ENCODE data around the gene PTPRN. TPM values are rescaled to one million over a fixed set of nuclear protein-coding genes. Genes with fewer than 3 reads are reported as not detected.
A peak's percentile ranks its signal among the peaks of the same experiment; 100 is the strongest.

PTPRN gene
- total and polyA plus RNA-seq, 9 of the 15 experiments (the other 6 are each of a cell fraction or from before 2014, with no cell fraction given) = 0.15 to 2.4 (median 0.43) TPM; not detected in 1

GRCh38 chr2:219287580-219288265 lies 21.5 kb downstream of the PTPRN start (continued):
- TF ChIP-seq, protein P1, sequence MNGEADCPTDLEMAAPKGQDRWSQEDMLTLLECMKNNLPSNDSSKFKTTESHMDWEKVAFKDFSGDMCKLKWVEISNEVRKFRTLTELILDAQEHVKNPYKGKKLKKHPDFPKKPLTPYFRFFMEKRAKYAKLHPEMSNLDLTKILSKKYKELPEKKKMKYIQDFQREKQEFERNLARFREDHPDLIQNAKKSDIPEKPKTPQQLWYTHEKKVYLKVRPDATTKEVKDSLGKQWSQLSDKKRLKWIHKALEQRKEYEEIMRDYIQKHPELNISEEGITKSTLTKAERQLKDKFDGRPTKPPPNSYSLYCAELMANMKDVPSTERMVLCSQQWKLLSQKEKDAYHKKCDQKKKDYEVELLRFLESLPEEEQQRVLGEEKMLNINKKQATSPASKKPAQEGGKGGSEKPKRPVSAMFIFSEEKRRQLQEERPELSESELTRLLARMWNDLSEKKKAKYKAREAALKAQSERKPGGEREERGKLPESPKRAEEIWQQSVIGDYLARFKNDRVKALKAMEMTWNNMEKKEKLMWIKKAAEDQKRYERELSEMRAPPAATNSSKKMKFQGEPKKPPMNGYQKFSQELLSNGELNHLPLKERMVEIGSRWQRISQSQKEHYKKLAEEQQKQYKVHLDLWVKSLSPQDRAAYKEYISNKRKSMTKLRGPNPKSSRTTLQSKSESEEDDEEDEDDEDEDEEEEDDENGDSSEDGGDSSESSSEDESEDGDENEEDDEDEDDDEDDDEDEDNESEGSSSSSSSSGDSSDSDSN (IDR thresholded peaks at IDR 0.05; ENCODE audit: borderline replicate concordance in 1 of 2, low read depth in 2 of 2, low read length in 2 of 2) = 0 out of 4 replicates have a peak, but pooled peaks of 1 of the 2 experiments have one; percentile 38
- TF ChIP-seq HDGF (IDR thresholded peaks at IDR 0.05) (no peak), STAT5A (IDR thresholded peaks at IDR 0.05; ENCODE audit: borderline replicate concordance, low read length) (no peak), ZNF274 (IDR thresholded peaks at IDR 0.05; ENCODE audit: borderline replicate concordance, low read depth, low read length) (no peak), TCF7 (IDR thresholded peaks at IDR 0.05; ENCODE audit: borderline replicate concordance) (no peak), MCM2 (IDR thresholded peaks at IDR 0.05; ENCODE audit: low read depth) (no peak), POU5F1 (IDR thresholded peaks at IDR 0.05; ENCODE audit: borderline replicate concordance, low read depth, low read length, partially characterized antibody) (no peak), ZNF766 (CRISPR knock-in tag; conservative IDR thresholded peaks at IDR 0.05) (0 out of 2 replicates have a peak, but pooled peaks have one; percentile 26), SMARCA4 (IDR thresholded peaks at IDR 0.05) (0 out of 2 replicates have a peak, but pooled peaks have one; percentile 13), ZFX (CRISPR knock-in tag; IDR thresholded peaks at IDR 0.05) (peak; percentile 52), GABPA (tag; conservative IDR thresholded peaks at IDR 0.05; ENCODE audit: low read depth) (no peak), SNAPC5 (CRISPR knock-in tag; IDR thresholded peaks at IDR 0.05) (no peak), BMI1 (IDR thresholded peaks at IDR 0.05; ENCODE audit: low read length) (no peak), FOSL1 (tag; conservative IDR thresholded peaks at IDR 0.05) (no peak), THAP7 (CRISPR knock-in tag; IDR thresholded peaks at IDR 0.05) (no peak), MAX (CRISPR knock-in tag; IDR thresholded peaks at IDR 0.05) (no peak), FOXA1 (IDR thresholded peaks at IDR 0.05; ENCODE audit: borderline replicate concordance) (no peak), LCOR (CRISPR knock-in tag; IDR thresholded peaks at IDR 0.05) (no peak), ZBTB7A (IDR thresholded peaks at IDR 0.05; ENCODE audit: borderline replicate concordance, control insufficient read depth, low read depth, low read length) (peak; percentile 52; the same call in 1 of the 2 replicates), ATF1 (CRISPR knock-in tag; IDR thresholded peaks at IDR 0.05) (no peak), ATF1 (tag; IDR thresholded peaks at IDR 0.05) (0 out of 2 replicates have a peak, but pooled peaks have one; percentile 32), CREM (IDR thresholded peaks at IDR 0.05; ENCODE audit: low read depth) (peak; percentile 56), CEBPZ (IDR thresholded peaks at IDR 0.05; ENCODE audit: borderline replicate concordance, low read depth, low read length) (no peak)
